Liver (tissue), 9 donors: Measurements from ENCODE around the gene IRF2. TPM values are rescaled to one million over a fixed set of nuclear protein-coding genes. Genes with fewer than 3 reads are reported as not detected.
A peak's percentile ranks its signal among the peaks of the same experiment; 100 is the strongest.

Experiments
- DNase-seq: peaks from one replicate; pipeline ENCODE4 v3.0.0-alpha.2; 2017; ENCODE audit warnings: low spot score
- H3K27ac ChIP-seq, 2 donors: one replicate each; pipeline ENCODE4 v1.7.0; 2013; ENCODE audit warnings: inconsistent platforms in 2 of 2, low read length in 2 of 2, control low read depth in 1 of 2, low read depth in 1 of 2, mild to moderate bottlenecking in 1 of 2
- H3K27me3 ChIP-seq, 4 donors: one replicate each; pipeline versions ENCODE4 v1.6.1 to v1.7.0; 2013; ENCODE audit warnings: low read length in 3 of 4, inconsistent platforms in 1 of 4, mild to moderate bottlenecking in 1 of 4, moderate library complexity in 1 of 4; ENCODE audit not compliant: control insufficient read depth in 4 of 4, insufficient read depth in 4 of 4
- H3K36me3 ChIP-seq, 4 donors: one replicate each; pipeline versions ENCODE4 v1.6.1 to v1.7.0; 2013; ENCODE audit warnings: low read length in 3 of 4, mild to moderate bottlenecking in 3 of 4, low read depth in 1 of 4, moderate library complexity in 1 of 4; ENCODE audit not compliant: control insufficient read depth in 4 of 4, insufficient read depth in 3 of 4
- H3K4me1 ChIP-seq, 4 donors: one replicate each; pipeline versions ENCODE4 v1.6.1 to v1.7.0; 2013; ENCODE audit warnings: low read length in 3 of 4, mild to moderate bottlenecking in 3 of 4, moderate library complexity in 1 of 4; ENCODE audit not compliant: control insufficient read depth in 4 of 4, insufficient read depth in 4 of 4
- H3K4me3 ChIP-seq, 3 donors: one replicate each; pipeline versions ENCODE4 v1.6.1 to v1.7.0; 2013; ENCODE audit warnings: low read length in 3 of 3, control low read depth in 1 of 3, low read depth in 1 of 3, mild to moderate bottlenecking in 1 of 3
- H3K9ac ChIP-seq, 2 donors: one replicate each; pipeline ENCODE4 v1.7.0; 2013; ENCODE audit warnings: low read length in 2 of 2, mild to moderate bottlenecking in 2 of 2, moderate library complexity in 2 of 2, control low read depth in 1 of 2, low read depth in 1 of 2
- H3K9me3 ChIP-seq, 4 donors: one replicate each; pipeline versions ENCODE4 v1.6.1 to v1.7.0; 2013; ENCODE audit warnings: low read length in 3 of 4; ENCODE audit not compliant: control insufficient read depth in 4 of 4
- ATF3 ChIP-seq: IDR thresholded peaks from 2 replicates; pipeline ENCODE4 v1.6.1; 2016; ENCODE audit warnings: antibody characterized with exemption
- CTCF ChIP-seq: fragments of 150-350 bp; IDR thresholded peaks from 2 replicates; pipeline ENCODE4 v1.5.1; 2017; ENCODE audit warnings: improper control_type of control experiment, low read depth, low read length; ENCODE audit not compliant: missing input control
- EGR1 ChIP-seq, 2 donors: IDR thresholded peaks; 2 replicates each; pipeline ENCODE4 v1.6.1; 2016 to 2018; ENCODE audit warnings: antibody characterized with exemption in 2 of 2, low read depth in 2 of 2
- FOXA1 ChIP-seq: IDR thresholded peaks from 2 replicates; pipeline ENCODE4 v1.6.1; 2016; ENCODE audit warnings: antibody characterized with exemption
- FOXA2 ChIP-seq: IDR thresholded peaks from 2 replicates; pipeline ENCODE4 v1.6.1; 2016; ENCODE audit warnings: antibody characterized with exemption
- HNF4A ChIP-seq, 2 donors: conservative IDR thresholded peaks; 2 replicates each; pipeline ENCODE4 v1.6.1; 2016; ENCODE audit warnings: antibody characterized with exemption in 2 of 2, mild to moderate bottlenecking in 2 of 2
- HNF4G ChIP-seq: IDR thresholded peaks from 2 replicates; pipeline ENCODE4 v1.6.1; 2016; ENCODE audit warnings: antibody characterized with exemption
- JUND ChIP-seq, 2 donors: IDR thresholded peaks; 2 replicates each; pipeline ENCODE4 v1.6.1; 2016; ENCODE audit warnings: antibody characterized with exemption in 2 of 2
- MAX ChIP-seq: IDR thresholded peaks from 2 replicates; pipeline ENCODE4 v1.6.1; 2016; ENCODE audit warnings: antibody characterized with exemption
- NR2F2 ChIP-seq: IDR thresholded peaks from 2 replicates; pipeline ENCODE4 v1.6.1; 2016; ENCODE audit warnings: antibody characterized with exemption
- RAD21 ChIP-seq, 2 donors: IDR thresholded peaks; 2 replicates each; pipeline ENCODE4 v1.6.1; 2016; ENCODE audit warnings: antibody characterized with exemption in 2 of 2, mild to moderate bottlenecking in 2 of 2
- REST ChIP-seq: IDR thresholded peaks from 2 replicates; pipeline ENCODE4 v1.6.1; 2016; ENCODE audit warnings: antibody characterized with exemption, mild to moderate bottlenecking
- RXRA ChIP-seq, 2 donors: IDR thresholded peaks; 2 replicates each; pipeline ENCODE4 v1.6.1; 2017 to 2018; ENCODE audit warnings: antibody characterized with exemption in 2 of 2, mild to moderate bottlenecking in 1 of 2
- SP1 ChIP-seq: IDR thresholded peaks from 2 replicates; pipeline ENCODE4 v1.6.1; 2018; ENCODE audit warnings: antibody characterized with exemption, mild to moderate bottlenecking
- TAF1 ChIP-seq: conservative IDR thresholded peaks from 2 replicates; pipeline ENCODE4 v1.6.1; 2016; ENCODE audit warnings: antibody characterized with exemption, mild to moderate bottlenecking
- YY1 ChIP-seq: IDR thresholded peaks from 2 replicates; pipeline ENCODE4 v1.6.1; 2016; ENCODE audit warnings: antibody characterized with exemption, mild to moderate bottlenecking
- WGBS: extraction: QIAGEN DNeasy Blood & Tissue Kit; methylation state at CpG from one replicate; pipeline ENCODE4 v1.1.7; 2013; 5-methylcytosine and 5-hydroxymethylcytosine counted together
- polyA plus RNA-seq, 2 donors: library from polyadenylated mRNA; stranded (reverse) in 1 of 2; unstranded in 1 of 2; fragments of 200-250 nt in 1 of 2; fragments of >200 nt in 1 of 2; fragmentation: Nextera tagmentation in 1 of 2; extraction: Ambion mirVana in 1 of 2; gene quantifications; one replicate each; pipeline versions ENCODE4 v1.2.1 to v1.2.3, GENCODE V29; 2013 to 2015
- total RNA-seq, 2 donors: library from RNA; depleted of rRNA; stranded (reverse); fragments of >200 nt; gene quantifications; one replicate each; pipeline ENCODE4 v1.2.3, GENCODE V29; 2014
- donor health status: healthy.
- donor health status: healthy.
- donor health status: healthy.
- donor health status: healthy.
- donor health status: healthy.

Gene IRF2
- total and polyA plus RNA-seq, 4 donors: 12.9 to 25.5 (median 22.2) TPM

- H3K27ac ChIP-seq: peak overlapping the region; percentile 14 to 20
- DNase-seq: no peak
These were observed 41.0 kb downstream of the IRF2 start for GRCh38 chr4:184433258-184433892.

GRCh38 chr4:184432127-184432922 is 42.0 kb downstream of the IRF2 start:
- no peak overlapping the region for H3K9ac ChIP-seq
- H3K36me3 ChIP-seq: peaks cover 0 to 7% (median 1%) of the 10 kb centered on the region in 4 donors
- WGBS: 94% methylated on average over 16 of the region's 16 CpGs
- H3K9me3 ChIP-seq: no peaks in the 10 kb centered on the region
- no peaks in the 10 kb centered on the region for H3K27me3 ChIP-seq
- no peak for DNase-seq
- peaks cover 5 to 12% (median 7%) of the 10 kb centered on the region in 4 donors for H3K4me1 ChIP-seq
- no peak overlapping the region for H3K27ac ChIP-seq
- no peak overlapping the region for H3K4me3 ChIP-seq
- no peak for TF ChIP-seq JUND (IDR thresholded peaks at IDR 0.05)
- no peak for TF ChIP-seq TAF1
- TF ChIP-seq NR2F2: no peak
- no peak for TF ChIP-seq FOXA2
- TF ChIP-seq RAD21 (IDR thresholded peaks at IDR 0.05): no peak
- TF ChIP-seq CTCF: no peak
- no peak for TF ChIP-seq REST
- no peak for TF ChIP-seq SP1
- TF ChIP-seq RXRA (IDR thresholded peaks at IDR 0.05): no peak
- TF ChIP-seq HNF4G: no peak
- TF ChIP-seq MAX: no peak
- TF ChIP-seq HNF4A (conservative IDR thresholded peaks at IDR 0.05): no peak
- TF ChIP-seq YY1: no peak
- TF ChIP-seq ATF3: no peak
- TF ChIP-seq EGR1 (IDR thresholded peaks at IDR 0.05; ENCODE audit: low read depth in 2 of 2): no peak

More at GRCh38 chr4:184433258-184433892, 41.0 kb downstream of the IRF2 start:
- Histone ChIP-seq H3K4me3 (no peak overlapping the region), H3K4me1 (peaks cover 5 to 12% (median 7%) of the 10 kb centered on the region in 4 donors), H3K9ac (no peak overlapping the region), H3K9me3 (no peaks in the 10 kb centered on the region), H3K36me3 (peaks cover 0 to 5% (median 0%) of the 10 kb centered on the region in 4 donors), H3K27me3 (no peaks in the 10 kb centered on the region)
- 63% methylated on average over 17 of the region's 17 CpGs for WGBS
- TF ChIP-seq MAX (no peak), RAD21 (IDR thresholded peaks at IDR 0.05) (peak; percentile 74), HNF4G (no peak), RXRA (IDR thresholded peaks at IDR 0.05) (peak in 1 of 2 donors; percentile 55), EGR1 (IDR thresholded peaks at IDR 0.05; ENCODE audit: low read depth in 2 of 2) (no peak), CTCF (peak; percentile 29), FOXA1 (no peak), FOXA2 (no peak), ATF3 (no peak), HNF4A (conservative IDR thresholded peaks at IDR 0.05) (peak in 1 of 2 donors; percentile 34)
